Endothelial cell of umbilical vein (primary cell): Measurements from ENCODE around the gene SCYL1. TPM values are rescaled to one million over a fixed set of nuclear protein-coding genes. Genes with fewer than 3 reads are reported as not detected.

Experiments used
- BruUV-seq: library from RNA; stranded (reverse); fragments of 400-500 nt; replicated peaks from 2 replicates; lab custom pipeline; 2021; lab: Mats Ljungman, UMichigan
- CTCF ChIA-PET: fragments of 300-600, 350-600 bp; sonication (Branson Sonifier 250); formaldehyde crosslinking; loops from one replicate; lab custom pipeline; 2021; ENCODE audit warnings: antibody characterized with exemption, inconsistent platforms; lab: Charles Lee
- POLR2A ChIA-PET: fragments of 300-600, 350-600 bp; sonication (Branson Sonifier 250); formaldehyde crosslinking; loops from one replicate; lab custom pipeline; 2021; ENCODE audit warnings: antibody characterized with exemption, inconsistent platforms; lab: Charles Lee
- DNase-seq: peaks from one replicate; pipeline ENCODE4 v3.0.0-alpha.2; 2011; ENCODE audit warnings: low read depth, low spot score
- FAIRE-seq: peaks from 2 replicates; lab custom pipeline; 2011; peaks lifted over from hg19 to GRCh38; lab: Jason Lieb, UNC
- H2AFZ ChIP-seq: 2 replicates; pipeline ENCODE4 v1.6.0; 2012; ENCODE audit warnings: low read depth, low read length, control low read depth, inconsistent platforms
- H3K27ac ChIP-seq: 2 replicates; pipeline ENCODE4 v1.5.1; 2011; ENCODE audit warnings: low read depth, mild to moderate bottlenecking, control low read depth, low read length, moderate library complexity; ENCODE audit not compliant: insufficient read depth
- H3K27me3 ChIP-seq, 2 experiments: 2 replicates each; pipeline versions ENCODE4 v1.6.0 to v1.6.1; 2011; ENCODE audit warnings: low read length in 2 of 2, mixed read lengths in 1 of 2; ENCODE audit not compliant: control insufficient read depth in 2 of 2, insufficient read depth in 2 of 2
- H3K36me3 ChIP-seq, 2 experiments: 2 replicates in 1 of 2; 3 replicates in 1 of 2; pipeline ENCODE4 v1.5.1; 2011; ENCODE audit warnings: low read length in 2 of 2, mild to moderate bottlenecking in 1 of 2, moderate library complexity in 1 of 2; ENCODE audit not compliant: control insufficient read depth in 2 of 2, insufficient read depth in 2 of 2; ENCODE audit errors: extremely low read depth in 1 of 2
- H3K4me1 ChIP-seq: 3 replicates; pipeline ENCODE4 v1.5.1; 2011; ENCODE audit warnings: mild to moderate bottlenecking, low read length; ENCODE audit not compliant: control insufficient read depth, insufficient read depth; ENCODE audit errors: extremely low read depth
- H3K4me2 ChIP-seq: 2 replicates; pipeline ENCODE4 v1.6.1; 2011; ENCODE audit warnings: low read length, control low read depth, mixed read lengths; ENCODE audit not compliant: insufficient read depth
- H3K4me3 ChIP-seq, 3 experiments: fragments of 200-600 bp in 1 of 3; sonication (generic), shearing (Covaris generic) in 1 of 3; replicated peaks in 1 of 3; 2 replicates each; pipeline ENCODE4 v1.5.1; 2011 to 2016; ENCODE audit warnings: control low read depth in 3 of 3, low read length in 3 of 3, mild to moderate bottlenecking in 2 of 3, inconsistent platforms in 1 of 3, low read depth in 1 of 3, moderate library complexity in 1 of 3; ENCODE audit not compliant: insufficient read depth in 1 of 3
- H3K79me2 ChIP-seq: 2 replicates; pipeline ENCODE4 v1.6.0; 2012; ENCODE audit warnings: low read length, inconsistent platforms; ENCODE audit not compliant: control insufficient read depth, insufficient read depth
- H3K9ac ChIP-seq: replicated peaks from 2 replicates; pipeline ENCODE3; 2011; ENCODE audit warnings: low read length, control low read depth; ENCODE audit not compliant: insufficient read depth; ENCODE audit errors: extremely low read depth
- H3K9me1 ChIP-seq: replicated peaks from 3 replicates; pipeline ENCODE4 v1.6.0; 2011; ENCODE audit warnings: mild to moderate bottlenecking, low read length; ENCODE audit not compliant: control insufficient read depth, insufficient read depth; ENCODE audit errors: extremely low read depth
- H3K9me3 ChIP-seq: replicated peaks from 2 replicates; pipeline ENCODE4 v1.5.1; 2012; ENCODE audit warnings: low read length, inconsistent platforms; ENCODE audit not compliant: control insufficient read depth, insufficient read depth
- H4K20me1 ChIP-seq: replicated peaks from 2 replicates; pipeline ENCODE3; 2011; ENCODE audit warnings: mild to moderate bottlenecking, low read length; ENCODE audit not compliant: control insufficient read depth, insufficient read depth; ENCODE audit errors: extremely low read depth
- EZH2 ChIP-seq: IDR thresholded peaks from 2 replicates; pipeline ENCODE4 v1.6.1; 2012; ENCODE audit warnings: borderline replicate concordance, low read depth, mild to moderate bottlenecking, moderate library complexity, low read length, inconsistent platforms; ENCODE audit not compliant: severe bottlenecking
- FOS ChIP-seq: IDR thresholded peaks from 2 replicates; pipeline ENCODE4 v1.6.1; 2011; ENCODE audit warnings: mild to moderate bottlenecking, low read length, moderate library complexity, borderline replicate concordance; ENCODE audit not compliant: insufficient read depth
- GATA2 ChIP-seq: IDR thresholded peaks from 2 replicates; pipeline ENCODE4 v1.7.0; 2011; ENCODE audit warnings: low read depth, mild to moderate bottlenecking, moderate library complexity, mixed read lengths, low read length; ENCODE audit not compliant: insufficient read length, insufficient read depth
- JUN ChIP-seq: IDR thresholded peaks from 2 replicates; pipeline ENCODE4 v1.6.1; 2011; ENCODE audit warnings: borderline replicate concordance, low read depth; ENCODE audit not compliant: insufficient read length, insufficient read depth
- MAX ChIP-seq: IDR thresholded peaks from 2 replicates; pipeline ENCODE4 v1.6.1; 2011; ENCODE audit not compliant: insufficient read depth, insufficient read length
- MYC ChIP-seq: IDR thresholded peaks from one replicate; pipeline ENCODE4 v1.6.1; 2011; ENCODE audit warnings: mild to moderate bottlenecking, low read depth, low read length
- POLR2A ChIP-seq: IDR thresholded peaks from 2 replicates; pipeline ENCODE4 v1.6.1; 2012; ENCODE audit warnings: low read depth, mild to moderate bottlenecking, control low read depth, low read length
- POLR2AphosphoS5 ChIP-seq: IDR thresholded peaks from 2 replicates; pipeline ENCODE4 v1.6.1; 2012; ENCODE audit warnings: low read depth, mild to moderate bottlenecking, control low read depth, low read length, moderate library complexity; ENCODE audit not compliant: insufficient read depth
- dilution Hi-C: fragments of 300-500 bp; cut with MboI; formaldehyde crosslinking; loops from one replicate; pipeline ENCODE4 v1.15.0; 2019; ENCODE audit warnings: low sequenced_read_pairs; ENCODE audit not compliant: extremely low pct_ligation_motif_present
- intact Hi-C: fragments of 100-400 bp; cut with micrococcal nuclease; formaldehyde crosslinking; loops from one replicate; pipeline ENCODE4 v1.10.0; 2022
- polyA plus RNA-seq, 4 experiments: library from polyadenylated mRNA; depleted of rRNA in 3 of 4; stranded (reverse) in 3 of 4; unstranded in 1 of 4; fragments of >200 nt; gene quantifications; 2 replicates each; pipeline versions ENCODE4 v1.2.1 to v1.2.3, GENCODE V29; 2011 to 2012; ENCODE audit warnings: missing spikeins in 1 of 4
- total RNA-seq: library from RNA; stranded (reverse); gene quantifications from 2 replicates; pipeline ENCODE4 v1.2.3, GENCODE V29; 2021
- TF ChIP-seq, protein P1 (sequence below), 2 donors: IDR thresholded peaks; 1 replicate in 1 of 2; 2 replicates in 1 of 2; pipeline ENCODE4 v1.5.1; 2011; ENCODE audit warnings: low read length in 2 of 2, mild to moderate bottlenecking in 2 of 2, moderate library complexity in 2 of 2, control low read depth in 1 of 2, inconsistent platforms in 1 of 2, low read depth in 1 of 2; ENCODE audit not compliant: insufficient read depth in 1 of 2; ENCODE audit errors: extremely low read depth in 1 of 2

SCYL1 gene
- total and polyA plus RNA-seq, 2 donors (not counting 3 experiments of a cell fraction or from before 2014, with no cell fraction given) = 88.2 to 126 TPM

- H3K4me3 ChIP-seq = peak overlapping the region; percentile 36 to 73 (median 65)
- dilution Hi-C loops = no loop called here
Measured at GRCh38 chr11:65573391-65574079, 48.7 kb downstream of the SCYL1 start.

More at GRCh38 chr11:65573391-65574079, 48.7 kb downstream of the SCYL1 start:
- intact Hi-C loops = loop anchor here (1.0 to 5.0 kb wide), 5 partner anchors 15 to 191 kb away; partner anchors contain the start of genes LTBP3, PCNX3 and SLC25A45
- no peak for FAIRE-seq
- Histone ChIP-seq H4K20me1 (no peaks in the 10 kb centered on the region), H3K4me2 (peak overlapping the region; percentile 68), H3K9ac (peak overlapping the region; percentile 76), H3K9me1 (no peaks in the 10 kb centered on the region), H3K27ac (no peak overlapping the region), H3K4me1 (peaks cover 60% of the 10 kb centered on the region), H3K9me3 (no peaks in the 10 kb centered on the region), H2AFZ (no peak overlapping the region), H3K79me2 (peaks cover 25% of the 10 kb centered on the region), H3K27me3 (no peaks in the 10 kb centered on the region), H3K36me3 (no peaks in the 10 kb centered on the region)
- TF ChIP-seq MAX (no peak), GATA2 (no peak), POLR2A (no peak), FOS (no peak), MYC (no peak), JUN (no peak), EZH2 (no peak), POLR2AphosphoS5 (no peak)
- TF ChIP-seq, protein P1, sequence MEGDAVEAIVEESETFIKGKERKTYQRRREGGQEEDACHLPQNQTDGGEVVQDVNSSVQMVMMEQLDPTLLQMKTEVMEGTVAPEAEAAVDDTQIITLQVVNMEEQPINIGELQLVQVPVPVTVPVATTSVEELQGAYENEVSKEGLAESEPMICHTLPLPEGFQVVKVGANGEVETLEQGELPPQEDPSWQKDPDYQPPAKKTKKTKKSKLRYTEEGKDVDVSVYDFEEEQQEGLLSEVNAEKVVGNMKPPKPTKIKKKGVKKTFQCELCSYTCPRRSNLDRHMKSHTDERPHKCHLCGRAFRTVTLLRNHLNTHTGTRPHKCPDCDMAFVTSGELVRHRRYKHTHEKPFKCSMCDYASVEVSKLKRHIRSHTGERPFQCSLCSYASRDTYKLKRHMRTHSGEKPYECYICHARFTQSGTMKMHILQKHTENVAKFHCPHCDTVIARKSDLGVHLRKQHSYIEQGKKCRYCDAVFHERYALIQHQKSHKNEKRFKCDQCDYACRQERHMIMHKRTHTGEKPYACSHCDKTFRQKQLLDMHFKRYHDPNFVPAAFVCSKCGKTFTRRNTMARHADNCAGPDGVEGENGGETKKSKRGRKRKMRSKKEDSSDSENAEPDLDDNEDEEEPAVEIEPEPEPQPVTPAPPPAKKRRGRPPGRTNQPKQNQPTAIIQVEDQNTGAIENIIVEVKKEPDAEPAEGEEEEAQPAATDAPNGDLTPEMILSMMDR (IDR thresholded peaks at IDR 0.05; ENCODE audit: extremely low read depth in 1 of 2, insufficient read depth in 1 of 2, low read depth in 1 of 2, low read length in 2 of 2) = no peak
- BruUV-seq = TSS peak; percentile 5
- no peak for DNase-seq
- CTCF ChIA-PET = interaction anchor here (1.1 to 9.7 kb wide), 5 partner anchors 13 to 52 kb away, joined by 5 to 167 read pairs (median 10); partner anchors contain the start of gene LTBP3
- POLR2A ChIA-PET = no interaction called here
